Fibroblast of skin of back (primary cell): Measurements from ENCODE around the gene APOL4.
"Not testable (repeated sequence)": the region's sequence is repeated elsewhere in the genome, so short reads cannot be mapped to it uniquely, and the experiment has no call there.

Experiments used
- DNase-seq: peaks from one replicate; pipeline ENCODE4 v3.0.0-alpha.2; 2013

APOL4 gene

GRCh38 chr22:36206255-36206654 is 4.6 kb upstream of the APOL4 start:
- no peak for DNase-seq

GRCh38 chr22:36205573-36205972 is 4.0 kb upstream of the APOL4 start:
- not testable (repeated sequence) for DNase-seq

GRCh38 chr22:36204632-36205015 is 3.0 kb upstream of the APOL4 start:
- DNase-seq, result no peak

GRCh38 chr22:36204001-36204631 is 2.5 kb upstream of the APOL4 start:
- DNase-seq, result no peak

GRCh38 chr22:36203441-36203840 is 1.8 kb upstream of the APOL4 start:
- not testable (repeated sequence) for DNase-seq

- not testable (repeated sequence) for DNase-seq
Observed at GRCh38 chr22:36202906-36203305, 1.3 kb upstream of the APOL4 start.

- DNase-seq, result not testable (repeated sequence)
Observed at GRCh38 chr22:36201025-36201424, 584 bp downstream of the APOL4 start.

GRCh38 chr22:36199001-36199551 is 2.5 kb downstream of the APOL4 start:
- no peak for DNase-seq

- no peak for DNase-seq
Observed at GRCh38 chr22:36198536-36198935, 3.1 kb downstream of the APOL4 start.

- no peak for DNase-seq
Observed at GRCh38 chr22:36197514-36198146, 4.0 kb downstream of the APOL4 start.

GRCh38 chr22:36197065-36197440 is 4.6 kb downstream of the APOL4 start:
- peak; percentile 83 for DNase-seq

GRCh38 chr22:36196254-36197064 is 5.2 kb downstream of the APOL4 start:
- peak; percentile 21 for DNase-seq

GRCh38 chr22:36194971-36195370 is 6.6 kb downstream of the APOL4 start:
- peak; percentile 77 for DNase-seq

GRCh38 chr22:36194385-36194784 is 7.2 kb downstream of the APOL4 start:
- DNase-seq, result no peak

GRCh38 chr22:36193577-36193976 is 8.0 kb downstream of the APOL4 start:
- DNase-seq, result no peak

GRCh38 chr22:36193171-36193570 is 8.4 kb downstream of the APOL4 start:
- DNase-seq, result no peak

- peak; percentile 26 for DNase-seq
Observed at GRCh38 chr22:36192542-36192941, 9.1 kb downstream of the APOL4 start.

GRCh38 chr22:36191106-36191836 is 10.3 kb downstream of the APOL4 start:
- peak; percentile 12 for DNase-seq

- not testable (repeated sequence) for DNase-seq
Observed at GRCh38 chr22:36187862-36188261, 13.7 kb downstream of the APOL4 start.

- no peak for DNase-seq
Observed at GRCh38 chr22:36185828-36186624, 15.6 kb downstream of the APOL4 start.

- peak; percentile 39 for DNase-seq
Observed at GRCh38 chr22:36184433-36185025, 17.1 kb downstream of the APOL4 start.
